Renal cortical epithelial cell (primary cell): ENCODE results near the gene AMDHD1. TPM values are rescaled to one million over a fixed set of nuclear protein-coding genes. Genes with fewer than 3 reads are reported as not detected.
A peak's percentile ranks its signal among the peaks of the same experiment; 100 is the strongest.
"Not testable (repeated sequence)": the region's sequence is repeated elsewhere in the genome, so short reads cannot be mapped to it uniquely, and the experiment has no call there.

Source experiments
- DNase-seq: peaks from one replicate; pipeline ENCODE4 v3.0.0-alpha.2; 2011; ENCODE audit warnings: low read depth
- total RNA-seq: library from RNA; depleted of rRNA; stranded (reverse); fragments of >200 nt; gene quantifications from 2 replicates; pipeline ENCODE4 v1.2.3, GENCODE V29; 2014

AMDHD1 gene
- total RNA-seq, 1 donor from 2014 or later = 0.45 TPM

- DNase-seq = no peak
Observed at GRCh38 chr12:95963096-95963495, 20.0 kb downstream of the AMDHD1 start.

- DNase-seq = no peak
Observed at GRCh38 chr12:95966287-95966870, 23.2 kb downstream of the AMDHD1 start.

DNA sequence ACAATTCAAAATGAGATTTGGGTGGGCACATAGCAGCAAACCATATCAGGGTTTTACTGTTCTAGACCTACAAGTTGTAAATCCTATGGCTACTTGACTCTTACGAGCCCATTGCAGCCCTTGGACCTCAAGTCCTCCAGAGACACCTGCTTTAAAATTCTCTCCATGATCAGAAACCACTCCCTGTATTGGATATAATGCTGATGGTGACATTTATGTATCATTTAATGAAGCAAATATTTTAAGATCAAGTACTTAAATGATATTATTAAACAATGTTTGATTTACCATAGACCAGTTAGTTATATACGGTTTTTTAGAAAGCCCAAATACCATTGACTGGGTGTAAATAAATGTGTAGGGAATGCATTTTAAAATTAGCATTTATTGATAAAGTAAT is 24.2 kb downstream of the AMDHD1 start:
- no peak for DNase-seq

GRCh38 chr12:95969116-95969515 is 26.0 kb downstream of the AMDHD1 start:
- not testable (repeated sequence) for DNase-seq

DNA sequence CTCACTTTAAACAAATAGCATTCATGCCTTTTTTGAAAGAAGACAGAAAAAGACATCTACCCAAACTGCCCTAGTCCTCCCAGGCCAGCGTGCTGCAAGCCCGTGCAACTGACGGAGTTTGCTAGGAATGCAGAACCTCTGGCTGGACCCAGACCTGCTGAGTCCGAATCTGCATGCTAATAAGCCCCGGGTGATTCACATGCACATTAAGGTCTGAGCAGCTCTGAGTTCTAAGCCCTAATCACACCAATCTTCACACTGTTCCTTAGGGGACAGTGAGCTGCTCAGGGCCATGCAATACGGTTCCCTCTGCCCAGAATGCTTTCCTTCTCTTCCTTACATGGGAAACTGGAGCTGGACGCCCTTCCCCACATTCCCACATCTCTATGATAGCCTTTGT is 27.8 kb downstream of the AMDHD1 start:
- peak; percentile 70 for DNase-seq

GRCh38 chr12:95972832-95973456 is 29.8 kb downstream of the AMDHD1 start:
- peak; percentile 22 for DNase-seq

DNA sequence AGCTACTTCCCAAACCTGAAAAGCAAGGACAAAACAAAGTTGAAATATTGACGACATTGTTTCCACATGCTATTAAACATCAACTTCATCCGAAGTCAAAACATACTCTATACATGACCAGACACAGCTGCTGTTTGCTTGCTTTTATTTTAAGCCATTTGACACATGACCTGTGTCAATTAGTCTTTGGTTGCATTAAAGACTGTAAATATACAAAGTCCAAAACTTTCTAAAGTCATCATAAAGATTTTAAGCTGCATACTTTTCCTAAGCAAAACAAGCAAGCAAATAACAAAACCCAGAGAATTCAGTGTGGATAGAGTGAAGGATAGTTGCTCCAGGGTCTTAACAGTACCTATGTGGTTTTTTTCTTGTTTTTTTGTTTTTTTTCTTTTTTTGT is 31.2 kb downstream of the AMDHD1 start:
- DNase-seq = no peak

DNA sequence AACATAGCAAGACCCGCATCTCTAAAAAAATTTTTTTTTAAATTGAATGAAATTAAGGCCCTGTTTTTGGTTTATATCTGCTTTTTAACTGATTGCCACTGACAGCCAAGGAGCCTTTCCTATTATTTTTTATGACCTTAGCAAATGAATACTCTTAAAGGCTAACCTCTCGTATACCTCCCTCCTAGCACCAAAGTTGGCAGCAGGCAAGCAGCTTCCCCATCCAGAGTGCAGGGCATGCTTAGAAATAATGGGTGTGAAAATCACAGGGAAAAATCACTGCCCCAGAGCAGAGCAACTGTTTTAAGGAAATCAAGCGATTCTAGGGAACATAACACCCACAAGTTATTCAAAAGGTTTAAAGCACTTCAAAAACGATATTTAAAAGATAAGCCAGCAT is 32.4 kb downstream of the AMDHD1 start:
- no peak for DNase-seq

- peak; percentile 51 for DNase-seq
Observed at GRCh38 chr12:95976416-95976832, 33.3 kb downstream of the AMDHD1 start.

DNA sequence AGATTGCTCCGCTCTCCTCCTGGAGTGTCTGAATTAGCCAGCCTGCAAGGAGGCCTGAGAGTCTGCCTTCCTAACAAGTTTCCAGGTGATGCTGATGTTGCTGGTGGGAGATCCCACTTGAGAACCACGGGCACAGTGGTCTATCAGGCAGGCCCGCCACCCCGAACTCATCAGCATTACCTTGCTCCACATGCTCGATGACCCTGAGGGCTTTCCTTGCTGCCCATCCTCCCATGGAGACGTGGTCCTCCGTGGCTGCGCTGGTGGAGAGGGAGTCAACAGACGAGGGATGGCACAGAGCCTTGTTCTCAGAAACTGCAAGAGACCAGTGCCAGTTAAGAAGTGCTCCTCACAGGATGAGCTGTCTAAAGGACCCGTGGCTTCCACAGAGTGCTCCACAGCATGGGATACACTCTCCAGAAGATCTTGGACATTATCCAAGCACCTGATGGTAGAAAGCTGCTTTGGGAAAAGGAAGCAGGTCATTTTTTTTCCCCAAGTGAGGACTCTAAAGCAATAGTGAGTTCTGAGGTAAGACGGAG is 34.7 kb downstream of the AMDHD1 start:
- no peak for DNase-seq

DNA sequence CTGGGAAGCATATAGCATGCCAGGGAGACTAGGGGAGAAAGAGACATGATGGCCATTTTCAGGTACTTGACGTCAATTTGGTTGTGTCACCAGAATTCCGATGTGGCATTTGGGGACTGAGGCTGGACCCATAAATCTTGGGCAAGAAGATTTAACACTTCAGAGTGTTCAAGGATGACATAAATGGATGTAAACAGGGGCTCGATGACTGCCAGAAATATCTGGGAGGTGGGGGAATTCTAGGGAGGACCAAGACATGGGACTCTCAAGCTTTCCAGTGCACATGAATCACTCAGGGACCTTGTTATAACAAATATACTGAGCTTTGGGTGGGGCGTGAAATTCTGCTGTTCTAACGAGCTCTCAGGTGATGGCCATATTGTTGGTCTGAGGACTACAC is 35.2 kb downstream of the AMDHD1 start:
- DNase-seq = no peak

DNA sequence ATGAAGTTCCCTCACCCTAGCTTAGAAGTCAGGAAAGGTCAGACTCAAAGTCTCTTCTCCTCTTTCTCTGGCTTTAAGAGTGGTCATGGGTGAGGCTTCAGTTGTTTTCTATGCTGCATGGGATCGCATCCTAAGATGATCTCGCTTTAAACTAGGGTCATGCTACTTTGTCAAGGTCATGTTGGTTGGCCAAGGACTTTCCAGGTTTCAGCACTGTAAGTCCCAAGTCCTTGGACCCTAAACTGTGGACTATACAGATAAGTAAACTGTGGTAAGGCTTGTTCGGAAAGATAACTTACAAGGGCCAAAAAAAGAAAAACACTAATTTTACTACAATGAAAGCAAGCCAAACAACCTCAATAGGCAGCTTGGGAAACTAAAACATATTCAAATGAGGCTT is 35.6 kb downstream of the AMDHD1 start:
- DNase-seq = no peak

DNA sequence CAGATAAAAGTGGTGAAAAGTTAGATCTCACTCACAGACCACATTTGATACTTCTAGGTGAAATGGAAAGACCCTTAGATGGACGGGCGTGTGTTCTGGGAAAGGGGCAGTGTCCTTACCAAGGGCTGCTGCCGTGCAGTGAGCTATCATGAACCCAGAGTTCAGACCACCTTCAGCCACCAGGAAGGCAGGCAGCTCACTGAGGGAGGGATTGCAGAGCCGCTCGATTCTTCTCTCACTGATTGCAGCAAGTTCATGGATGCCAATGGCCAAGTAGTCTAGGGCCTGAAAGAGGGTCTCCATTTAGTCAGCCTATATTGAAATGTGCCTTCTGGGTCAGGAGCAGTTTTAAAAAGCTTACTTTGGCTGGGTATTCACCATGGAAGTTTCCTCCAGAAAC is 37.3 kb downstream of the AMDHD1 start:
- DNase-seq = no peak

DNA sequence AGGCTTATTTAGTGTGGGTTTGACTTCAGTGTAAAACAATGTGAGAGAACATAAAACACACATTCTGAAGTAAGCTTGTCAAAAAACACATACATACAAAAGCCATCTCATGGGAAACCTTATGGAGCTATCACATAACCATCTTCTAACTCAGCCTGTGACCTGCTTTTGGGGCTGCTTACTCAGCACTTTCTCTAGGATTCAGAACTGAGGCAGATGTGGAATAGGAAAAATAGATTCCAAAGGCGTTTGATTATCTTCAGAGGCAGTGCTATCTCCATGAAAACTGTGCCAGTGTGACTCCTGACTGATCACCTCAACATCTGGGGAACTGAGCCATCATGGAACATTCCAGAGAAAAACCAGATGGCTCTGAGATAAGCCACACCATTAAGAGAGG is 39.5 kb downstream of the AMDHD1 start:
- no peak for DNase-seq

DNA sequence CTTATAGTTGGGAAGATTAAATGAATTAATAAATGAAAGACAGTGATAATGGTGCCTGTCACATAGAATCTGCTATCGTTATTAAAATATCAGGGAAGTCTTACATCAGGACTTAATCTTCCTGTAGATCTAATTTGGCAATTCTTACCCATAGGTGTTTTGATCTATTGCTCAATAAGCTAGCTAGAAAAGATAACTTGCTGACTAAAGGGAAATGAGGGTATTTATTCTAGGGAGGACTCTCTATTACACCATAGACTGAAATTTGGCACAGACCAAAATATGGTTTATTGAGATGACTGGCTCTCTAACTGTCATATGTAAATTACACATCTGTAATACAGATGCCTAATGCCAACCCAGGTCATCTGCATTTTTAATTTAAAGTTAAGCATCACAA is 41.6 kb downstream of the AMDHD1 start:
- no peak for DNase-seq

DNA sequence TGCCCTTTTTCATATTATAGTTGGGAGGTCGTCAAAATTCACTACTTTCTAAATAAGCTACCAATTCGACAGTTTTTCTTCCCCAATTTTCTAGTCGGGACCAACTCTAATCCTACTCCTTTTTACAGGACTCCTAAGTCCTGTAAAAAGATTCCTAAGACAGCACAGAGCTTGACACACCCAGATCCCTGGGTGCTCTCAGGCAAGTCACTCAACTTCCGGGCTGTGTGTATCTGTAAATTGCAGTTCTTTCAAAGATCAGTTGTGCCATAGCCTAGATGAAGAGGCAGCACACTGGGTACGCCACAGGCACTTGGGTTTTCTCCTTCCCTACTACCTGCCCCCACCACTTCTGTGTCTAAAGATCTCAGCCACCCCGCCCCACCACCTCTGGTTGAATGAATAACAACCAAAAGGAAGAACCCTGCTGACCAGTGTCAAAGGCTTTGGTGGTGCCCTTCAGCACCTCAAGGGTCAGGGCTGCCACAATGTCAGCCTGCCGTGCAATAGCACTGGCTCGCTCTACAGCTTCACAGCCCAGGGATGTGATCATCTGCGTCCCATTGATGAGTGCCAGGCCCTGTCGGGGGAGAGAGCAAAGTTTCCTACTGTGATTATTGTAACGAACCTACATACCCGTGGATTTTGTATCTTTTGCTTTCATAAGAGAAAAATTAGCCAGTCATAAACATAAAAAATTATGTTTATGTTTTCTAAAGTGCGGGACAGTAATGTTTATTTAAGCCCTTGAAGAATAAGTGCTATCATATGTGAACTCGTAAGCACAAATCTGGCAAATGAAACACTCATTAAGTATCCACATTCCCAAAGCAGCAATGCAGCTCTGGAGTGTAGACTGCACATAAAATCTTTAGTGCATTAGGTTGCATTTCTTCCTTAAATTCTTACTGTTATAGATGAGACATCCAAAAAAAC is 43.8 kb downstream of the AMDHD1 start:
- no peak for DNase-seq

DNA sequence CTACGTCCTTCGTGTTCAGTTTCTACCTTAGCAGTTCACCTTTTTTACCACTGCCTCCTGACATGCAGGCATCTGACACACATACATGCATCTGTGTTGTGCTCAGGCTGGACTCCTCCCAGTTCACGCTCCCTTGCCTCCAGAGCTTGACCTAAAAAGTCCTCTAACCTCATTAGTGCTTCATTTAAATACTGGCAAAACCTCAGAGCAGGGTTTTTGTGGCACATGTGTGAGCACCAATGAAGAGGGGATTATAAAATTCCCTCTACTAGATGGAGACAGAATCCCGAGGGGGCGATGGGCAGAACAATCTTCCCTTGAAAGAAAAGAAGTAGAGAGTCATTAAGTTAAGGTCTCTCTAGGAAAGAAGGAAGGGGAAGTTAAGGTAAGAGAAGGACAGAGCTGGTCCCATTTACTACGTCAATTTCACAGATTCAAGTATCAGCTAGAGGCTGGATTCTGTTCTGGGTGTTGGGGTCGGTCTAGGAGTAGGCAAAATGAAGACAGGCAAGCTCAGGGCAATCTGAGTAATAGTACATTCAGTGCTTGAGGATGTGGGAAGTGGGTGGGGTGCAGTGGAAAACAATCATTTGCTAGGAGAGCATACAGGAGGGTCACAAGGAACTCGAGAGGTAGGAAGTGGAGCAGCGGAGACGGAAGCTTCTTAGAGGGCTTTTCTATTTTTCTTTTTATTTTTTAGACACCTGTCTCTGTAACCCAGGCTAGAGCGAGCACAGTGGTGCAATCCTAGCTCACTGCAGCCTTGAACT is 45.6 kb downstream of the AMDHD1 start:
- DNase-seq = no peak

- no peak for DNase-seq
Observed at GRCh38 chr12:95989504-95990123, 46.5 kb downstream of the AMDHD1 start.

DNA sequence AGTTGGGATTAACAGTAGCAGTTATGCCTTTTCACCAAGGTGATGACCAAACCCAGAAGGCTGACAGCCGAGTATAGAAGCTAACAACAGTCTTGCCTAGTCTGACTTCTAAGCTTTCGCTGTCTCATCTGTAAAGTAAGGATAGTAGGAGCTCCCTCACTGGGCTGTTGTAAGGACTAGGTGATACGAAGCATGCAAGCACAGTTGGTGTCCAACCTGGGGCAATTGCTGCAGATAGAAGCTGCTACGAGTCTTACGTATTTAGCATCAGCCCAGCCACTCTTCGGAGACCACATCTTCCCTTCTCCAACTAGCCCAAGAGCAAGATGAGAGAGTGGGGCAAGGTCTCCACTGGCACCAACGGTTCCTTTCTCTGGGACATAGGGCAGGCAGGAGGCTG is 47.0 kb downstream of the AMDHD1 start:
- no peak for DNase-seq

DNA sequence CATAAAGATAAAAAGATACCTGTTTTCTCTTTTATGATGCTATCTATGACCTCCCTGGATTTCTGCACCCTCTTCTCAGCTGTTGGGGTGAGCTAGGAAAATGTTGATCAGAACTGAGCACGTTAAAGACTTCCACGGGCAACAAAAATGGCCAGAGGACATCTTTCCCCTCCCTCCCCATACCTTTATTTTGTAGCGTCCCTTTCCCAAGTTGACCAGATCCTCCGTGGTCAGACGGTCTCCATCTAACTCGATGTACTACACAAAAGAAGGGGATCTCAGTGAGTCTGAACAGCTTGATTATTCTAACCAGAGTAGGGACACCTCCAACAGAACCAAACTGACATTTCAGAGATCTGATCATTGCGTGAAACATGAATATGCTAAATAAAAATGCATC is 50.8 kb downstream of the AMDHD1 start:
- DNase-seq = no peak

- DNase-seq = no peak
Observed at GRCh38 chr12:95994476-95994875, 51.3 kb downstream of the AMDHD1 start.
